Osteoblast (primary cell): ENCODE data around the gene CGB3. TPM values are rescaled to one million over a fixed set of nuclear protein-coding genes. Genes with fewer than 3 reads are reported as not detected.
"Not testable (repeated sequence)": the region's sequence is repeated elsewhere in the genome, so short reads cannot be mapped to it uniquely, and the experiment has no call there.

ENCODE experiments used
- DNase-seq: peaks from one replicate; pipeline ENCODE4 v3.0.0; 2011; ENCODE audit warnings: low spot score, mixed read lengths; ENCODE audit not compliant: insufficient read length; ENCODE audit errors: missing footprints
- H2AFZ ChIP-seq: 2 replicates; pipeline ENCODE4 v1.6.0; 2011; ENCODE audit warnings: mild to moderate bottlenecking, low read length
- H3K27ac ChIP-seq: 2 replicates; pipeline ENCODE4 v1.5.1; 2011; ENCODE audit warnings: mild to moderate bottlenecking, low read depth, low read length, moderate library complexity
- H3K27me3 ChIP-seq: 2 replicates; pipeline ENCODE4 v1.6.0; 2012; ENCODE audit warnings: mild to moderate bottlenecking, control low read depth, inconsistent platforms, low read length, moderate library complexity; ENCODE audit not compliant: insufficient read depth
- H3K36me3 ChIP-seq: 2 replicates; pipeline ENCODE4 v1.5.1; 2011; ENCODE audit warnings: mild to moderate bottlenecking, low read length, control low read depth, moderate library complexity; ENCODE audit not compliant: insufficient read depth
- H3K4me1 ChIP-seq: 2 replicates; pipeline ENCODE4 v1.5.1; 2011; ENCODE audit warnings: mild to moderate bottlenecking, low read length, control low read depth, moderate library complexity; ENCODE audit not compliant: insufficient read depth
- H3K4me2 ChIP-seq: 2 replicates; pipeline ENCODE4 v1.6.0; 2011; ENCODE audit warnings: mild to moderate bottlenecking, low read length; ENCODE audit not compliant: insufficient read depth
- H3K4me3 ChIP-seq: fragments of 200-600 bp; sonication (generic); 3 replicates; pipeline ENCODE4 v1.5.1; 2012; ENCODE audit warnings: mild to moderate bottlenecking, low read length, inconsistent platforms; ENCODE audit not compliant: insufficient read depth
- H3K79me2 ChIP-seq: 2 replicates; pipeline ENCODE4 v1.6.0; 2012; ENCODE audit warnings: mild to moderate bottlenecking, low read length, control low read depth, inconsistent platforms; ENCODE audit not compliant: insufficient read depth
- H3K9me3 ChIP-seq: 2 replicates; pipeline ENCODE4 v1.5.1; 2011; ENCODE audit warnings: low read depth, low read length, control low read depth
- H4K20me1 ChIP-seq: 2 replicates; pipeline ENCODE4 v1.6.0; 2012; ENCODE audit warnings: mild to moderate bottlenecking, low read length, control low read depth; ENCODE audit not compliant: insufficient read depth
- CTCF ChIP-seq: IDR thresholded peaks from 2 replicates; pipeline ENCODE4 v1.5.1; 2011; ENCODE audit warnings: mild to moderate bottlenecking, low read depth, low read length, moderate library complexity; ENCODE audit errors: extremely low read depth
- total RNA-seq: library from RNA; depleted of rRNA; stranded (reverse); fragments of >200 nt; gene quantifications from 2 replicates; pipeline ENCODE4 v1.2.3, GENCODE V29; 2012

The CGB3 gene
- total RNA-seq, 1 donor: not detected

- TF ChIP-seq CTCF: peak; percentile 42
- DNase-seq: peak; percentile 31
- not testable (repeated sequence) for H4K20me1 ChIP-seq, H3K4me1 ChIP-seq, H3K27ac ChIP-seq, H3K4me2 ChIP-seq, H3K4me3 ChIP-seq, H3K79me2 ChIP-seq, H3K9me3 ChIP-seq, H2AFZ ChIP-seq, H3K27me3 ChIP-seq, H3K36me3 ChIP-seq
Observed at GRCh38 chr19:49036815-49037214, 12.7 kb upstream of the CGB3 start, which contains the start of gene CGB1. CGB1 (minus strand) TSS chr19:49036895; CDS start chr19:49036711, 184 bp downstream.

- not testable (repeated sequence) for H4K20me1 ChIP-seq, H3K27me3 ChIP-seq, H3K36me3 ChIP-seq, H3K4me2 ChIP-seq, H3K4me1 ChIP-seq, H3K27ac ChIP-seq, H3K9me3 ChIP-seq, H2AFZ ChIP-seq, H3K4me3 ChIP-seq, H3K79me2 ChIP-seq
- peak; percentile 61 for DNase-seq
- TF ChIP-seq CTCF: peak; percentile 37
Observed at GRCh38 chr19:49031642-49032301, 7.6 kb upstream of the CGB3 start, which contains the start of gene CGB2. CGB2 (plus strand) TSS chr19:49031890; CDS start chr19:49032096, 206 bp downstream.

- H4K20me1 ChIP-seq, H3K4me2 ChIP-seq, DNase-seq, H3K27ac ChIP-seq, H2AFZ ChIP-seq, H3K79me2 ChIP-seq, H3K36me3 ChIP-seq, H3K9me3 ChIP-seq, H3K27me3 ChIP-seq, H3K4me1 ChIP-seq, H3K4me3 ChIP-seq: not testable (repeated sequence)
Observed at GRCh38 chr19:49030323-49030722, 6.2 kb upstream of the CGB3 start.

- not testable (repeated sequence) for H3K4me3 ChIP-seq, H4K20me1 ChIP-seq, H3K36me3 ChIP-seq, H3K4me1 ChIP-seq, H3K79me2 ChIP-seq, H3K27me3 ChIP-seq, H2AFZ ChIP-seq, H3K27ac ChIP-seq, H3K4me2 ChIP-seq, H3K9me3 ChIP-seq
- DNase-seq: peak; percentile 68
Observed at GRCh38 chr19:49029749-49030148, 5.6 kb upstream of the CGB3 start.

GRCh38 chr19:49028686-49029085, 4.6 kb upstream of the CGB3 start:
- not testable (repeated sequence) for H3K79me2 ChIP-seq, H3K4me2 ChIP-seq, H3K36me3 ChIP-seq, H4K20me1 ChIP-seq, H2AFZ ChIP-seq, H3K4me3 ChIP-seq, H3K4me1 ChIP-seq, DNase-seq, H3K27ac ChIP-seq, H3K27me3 ChIP-seq, H3K9me3 ChIP-seq

GRCh38 chr19:49025599-49025998, 1.5 kb upstream of the CGB3 start:
- not testable (repeated sequence) for H3K4me2 ChIP-seq, H3K79me2 ChIP-seq, H3K4me3 ChIP-seq, H3K9me3 ChIP-seq, H2AFZ ChIP-seq, H3K27ac ChIP-seq, DNase-seq, H3K4me1 ChIP-seq, H4K20me1 ChIP-seq, H3K27me3 ChIP-seq, H3K36me3 ChIP-seq

- H2AFZ ChIP-seq, H3K36me3 ChIP-seq, H3K4me1 ChIP-seq, H4K20me1 ChIP-seq, H3K79me2 ChIP-seq, DNase-seq, H3K9me3 ChIP-seq, H3K4me3 ChIP-seq, H3K4me2 ChIP-seq, H3K27me3 ChIP-seq, H3K27ac ChIP-seq: not testable (repeated sequence)
Observed at GRCh38 chr19:49025088-49025487, 955 bp upstream of the CGB3 start.
